GM23338 (cell line): Measurements from ENCODE around the gene NKAIN2.

Experiments
- CREB1 ChIP-seq: fragments of 250-450 bp; sonication (Bioruptor Pico); IDR thresholded peaks from 2 replicates; pipeline ENCODE4 v1.5.0; 2020; ENCODE audit warnings: low read depth, mild to moderate bottlenecking, moderate library complexity
- CTCF ChIP-seq, 2 experiments: fragments of 200-600 bp in 1 of 2; sonication (generic) in 1 of 2; conservative IDR thresholded peaks; 2 replicates each; pipeline versions ENCODE4 v1.5.1 to v1.6.1; 2016 to 2017; ENCODE audit warnings: antibody characterized with exemption in 2 of 2, low read depth in 2 of 2, mild to moderate bottlenecking in 2 of 2, moderate library complexity in 1 of 2
- EZH2 ChIP-seq: fragments of 200-600 bp; sonication (generic); IDR thresholded peaks from one replicate; pipeline ENCODE4 v1.8.0; 2017; ENCODE audit warnings: antibody characterized with exemption, mild to moderate bottlenecking, low read depth; ENCODE audit not compliant: unreplicated experiment
- EZH2phosphoT487 ChIP-seq: fragments of 200-600 bp; sonication (generic); IDR thresholded peaks from one replicate; pipeline ENCODE4 v1.8.1; 2018; ENCODE audit warnings: antibody characterized with exemption; ENCODE audit not compliant: unreplicated experiment
- JUNB ChIP-seq: IDR thresholded peaks from one replicate; pipeline ENCODE4 v1.6.1; 2016; ENCODE audit warnings: antibody characterized with exemption; ENCODE audit not compliant: unreplicated experiment
- NANOG ChIP-seq: IDR thresholded peaks from 2 replicates; pipeline ENCODE4 v1.6.1; 2016; ENCODE audit warnings: antibody characterized with exemption, borderline replicate concordance
- POLR2AphosphoS5 ChIP-seq: IDR thresholded peaks from 2 replicates; pipeline ENCODE4 v1.6.1; 2016; ENCODE audit warnings: antibody characterized with exemption, low read depth
- STAT1 ChIP-seq: IDR thresholded peaks from one replicate; pipeline ENCODE4 v1.6.1; 2016; ENCODE audit warnings: antibody characterized with exemption; ENCODE audit not compliant: unreplicated experiment
- ZNF114 ChIP-seq: fragments of 250-450 bp; sonication (Bioruptor Pico); IDR thresholded peaks from 2 replicates; pipeline ENCODE4 v1.5.0; 2020; ENCODE audit warnings: mild to moderate bottlenecking, moderate library complexity
- ZNF331 ChIP-seq: fragments of 250-450 bp; sonication (Bioruptor Pico); IDR thresholded peaks from 2 replicates; pipeline ENCODE4 v1.5.0; 2020; ENCODE audit warnings: low read depth, mild to moderate bottlenecking, moderate library complexity
- ZNF462 ChIP-seq: fragments of 250-450 bp; sonication (Bioruptor Pico); IDR thresholded peaks from 2 replicates; pipeline ENCODE4 v1.5.0; 2020; ENCODE audit warnings: mild to moderate bottlenecking, moderate library complexity
- TF ChIP-seq, protein P1 (sequence below): IDR thresholded peaks from one replicate; pipeline ENCODE4 v1.6.1; 2018; ENCODE audit warnings: antibody characterized with exemption; ENCODE audit not compliant: unreplicated experiment
- TF ChIP-seq, protein P2 (sequence below): IDR thresholded peaks from 2 replicates; pipeline ENCODE4 v1.6.1; 2016; ENCODE audit warnings: antibody characterized with exemption

DNA sequence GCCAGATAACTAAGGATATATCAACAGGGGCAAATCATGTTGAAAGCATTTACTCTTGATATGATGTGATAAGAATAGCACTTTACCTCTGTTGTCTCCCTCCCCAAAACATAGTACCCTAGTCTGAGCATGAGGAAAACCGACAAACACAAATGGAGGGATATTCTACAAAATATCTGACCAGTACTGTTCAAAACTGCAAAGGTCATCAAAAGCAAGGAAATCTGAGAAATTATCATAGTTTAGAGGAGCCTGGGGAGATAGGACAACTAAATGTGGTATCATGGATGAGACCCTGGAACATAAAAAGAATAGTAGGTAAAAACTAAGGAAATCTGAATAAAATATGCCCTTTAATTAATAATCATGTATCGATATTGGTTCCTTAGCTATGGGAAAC, 675.2 kb downstream of the NKAIN2 start:
- TF ChIP-seq CTCF (conservative IDR thresholded peaks at IDR 0.05; ENCODE audit: low read depth in 2 of 2) (no peak), POLR2AphosphoS5 (no peak), CREB1 (CRISPR knock-in tag) (no peak), EZH2 (no peak), ZNF331 (CRISPR knock-in tag) (no peak), ZNF462 (no peak), EZH2phosphoT487 (no peak), STAT1 (no peak), JUNB (no peak), ZNF114 (CRISPR knock-in tag) (no peak), NANOG (no peak)
- TF ChIP-seq, protein P1, sequence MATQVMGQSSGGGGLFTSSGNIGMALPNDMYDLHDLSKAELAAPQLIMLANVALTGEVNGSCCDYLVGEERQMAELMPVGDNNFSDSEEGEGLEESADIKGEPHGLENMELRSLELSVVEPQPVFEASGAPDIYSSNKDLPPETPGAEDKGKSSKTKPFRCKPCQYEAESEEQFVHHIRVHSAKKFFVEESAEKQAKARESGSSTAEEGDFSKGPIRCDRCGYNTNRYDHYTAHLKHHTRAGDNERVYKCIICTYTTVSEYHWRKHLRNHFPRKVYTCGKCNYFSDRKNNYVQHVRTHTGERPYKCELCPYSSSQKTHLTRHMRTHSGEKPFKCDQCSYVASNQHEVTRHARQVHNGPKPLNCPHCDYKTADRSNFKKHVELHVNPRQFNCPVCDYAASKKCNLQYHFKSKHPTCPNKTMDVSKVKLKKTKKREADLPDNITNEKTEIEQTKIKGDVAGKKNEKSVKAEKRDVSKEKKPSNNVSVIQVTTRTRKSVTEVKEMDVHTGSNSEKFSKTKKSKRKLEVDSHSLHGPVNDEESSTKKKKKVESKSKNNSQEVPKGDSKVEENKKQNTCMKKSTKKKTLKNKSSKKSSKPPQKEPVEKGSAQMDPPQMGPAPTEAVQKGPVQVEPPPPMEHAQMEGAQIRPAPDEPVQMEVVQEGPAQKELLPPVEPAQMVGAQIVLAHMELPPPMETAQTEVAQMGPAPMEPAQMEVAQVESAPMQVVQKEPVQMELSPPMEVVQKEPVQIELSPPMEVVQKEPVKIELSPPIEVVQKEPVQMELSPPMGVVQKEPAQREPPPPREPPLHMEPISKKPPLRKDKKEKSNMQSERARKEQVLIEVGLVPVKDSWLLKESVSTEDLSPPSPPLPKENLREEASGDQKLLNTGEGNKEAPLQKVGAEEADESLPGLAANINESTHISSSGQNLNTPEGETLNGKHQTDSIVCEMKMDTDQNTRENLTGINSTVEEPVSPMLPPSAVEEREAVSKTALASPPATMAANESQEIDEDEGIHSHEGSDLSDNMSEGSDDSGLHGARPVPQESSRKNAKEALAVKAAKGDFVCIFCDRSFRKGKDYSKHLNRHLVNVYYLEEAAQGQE: no peak
- TF ChIP-seq, protein P2, sequence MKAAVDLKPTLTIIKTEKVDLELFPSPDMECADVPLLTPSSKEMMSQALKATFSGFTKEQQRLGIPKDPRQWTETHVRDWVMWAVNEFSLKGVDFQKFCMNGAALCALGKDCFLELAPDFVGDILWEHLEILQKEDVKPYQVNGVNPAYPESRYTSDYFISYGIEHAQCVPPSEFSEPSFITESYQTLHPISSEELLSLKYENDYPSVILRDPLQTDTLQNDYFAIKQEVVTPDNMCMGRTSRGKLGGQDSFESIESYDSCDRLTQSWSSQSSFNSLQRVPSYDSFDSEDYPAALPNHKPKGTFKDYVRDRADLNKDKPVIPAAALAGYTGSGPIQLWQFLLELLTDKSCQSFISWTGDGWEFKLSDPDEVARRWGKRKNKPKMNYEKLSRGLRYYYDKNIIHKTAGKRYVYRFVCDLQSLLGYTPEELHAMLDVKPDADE: no peak
